Activated T-cell treated with anti-CD3 and anti-CD28 coated beads, Interleukin-2, amount 50 U/mL, for 72 hours (primary cell): ENCODE measurements around the gene TRAPPC8. TPM values are rescaled to one million over a fixed set of nuclear protein-coding genes. Genes with fewer than 3 reads are reported as not detected.
A peak's percentile ranks its signal among the peaks of the same experiment; 100 is the strongest.

Experiments
- ATAC-seq, 2 donors: fragments of 150-1000 bp; cut with Tn5 transposase; replicated peaks in 1 of 2; 2 replicates each; pipeline ENCODE4 v1.10.0; 2021; ENCODE audit warnings: moderate library complexity in 2 of 2, mild to moderate bottlenecking in 1 of 2
- DNase-seq, 2 donors: peaks; one replicate each; pipeline ENCODE4 v3.0.0; 2021 to 2022; ENCODE audit warnings: mixed read lengths in 1 of 2
- H3K27ac Mint-ChIP-seq: one replicate; pipeline ENCODE4 v1.8.0; 2022; ENCODE audit warnings: mild to moderate bottlenecking, moderate library complexity, mixed read lengths
- H3K27me3 Mint-ChIP-seq: one replicate; pipeline ENCODE4 v1.8.0; 2022; ENCODE audit warnings: low read depth, mixed read lengths
- H3K36me3 Mint-ChIP-seq, 2 donors: one replicate each; pipeline ENCODE4 v1.8.0; 2022; ENCODE audit warnings: mixed read lengths in 2 of 2, mild to moderate bottlenecking in 1 of 2; ENCODE audit not compliant: insufficient read depth in 2 of 2
- H3K4me1 Mint-ChIP-seq: one replicate; pipeline ENCODE4 v1.8.0; 2022; ENCODE audit warnings: low read depth, mixed read lengths
- H3K4me3 Mint-ChIP-seq, 2 donors: one replicate each; pipeline ENCODE4 v1.8.0; 2022; ENCODE audit warnings: mild to moderate bottlenecking in 2 of 2, mixed read lengths in 2 of 2, moderate library complexity in 2 of 2
- H3K9me3 Mint-ChIP-seq, 2 donors: one replicate each; pipeline ENCODE4 v1.8.0; 2022; ENCODE audit warnings: mixed read lengths in 2 of 2
- total RNA-seq, 2 donors: library from RNA; stranded (reverse); gene quantifications; one replicate each; pipeline ENCODE4 v1.2.3, GENCODE V29; 2022

Gene TRAPPC8, protein sequence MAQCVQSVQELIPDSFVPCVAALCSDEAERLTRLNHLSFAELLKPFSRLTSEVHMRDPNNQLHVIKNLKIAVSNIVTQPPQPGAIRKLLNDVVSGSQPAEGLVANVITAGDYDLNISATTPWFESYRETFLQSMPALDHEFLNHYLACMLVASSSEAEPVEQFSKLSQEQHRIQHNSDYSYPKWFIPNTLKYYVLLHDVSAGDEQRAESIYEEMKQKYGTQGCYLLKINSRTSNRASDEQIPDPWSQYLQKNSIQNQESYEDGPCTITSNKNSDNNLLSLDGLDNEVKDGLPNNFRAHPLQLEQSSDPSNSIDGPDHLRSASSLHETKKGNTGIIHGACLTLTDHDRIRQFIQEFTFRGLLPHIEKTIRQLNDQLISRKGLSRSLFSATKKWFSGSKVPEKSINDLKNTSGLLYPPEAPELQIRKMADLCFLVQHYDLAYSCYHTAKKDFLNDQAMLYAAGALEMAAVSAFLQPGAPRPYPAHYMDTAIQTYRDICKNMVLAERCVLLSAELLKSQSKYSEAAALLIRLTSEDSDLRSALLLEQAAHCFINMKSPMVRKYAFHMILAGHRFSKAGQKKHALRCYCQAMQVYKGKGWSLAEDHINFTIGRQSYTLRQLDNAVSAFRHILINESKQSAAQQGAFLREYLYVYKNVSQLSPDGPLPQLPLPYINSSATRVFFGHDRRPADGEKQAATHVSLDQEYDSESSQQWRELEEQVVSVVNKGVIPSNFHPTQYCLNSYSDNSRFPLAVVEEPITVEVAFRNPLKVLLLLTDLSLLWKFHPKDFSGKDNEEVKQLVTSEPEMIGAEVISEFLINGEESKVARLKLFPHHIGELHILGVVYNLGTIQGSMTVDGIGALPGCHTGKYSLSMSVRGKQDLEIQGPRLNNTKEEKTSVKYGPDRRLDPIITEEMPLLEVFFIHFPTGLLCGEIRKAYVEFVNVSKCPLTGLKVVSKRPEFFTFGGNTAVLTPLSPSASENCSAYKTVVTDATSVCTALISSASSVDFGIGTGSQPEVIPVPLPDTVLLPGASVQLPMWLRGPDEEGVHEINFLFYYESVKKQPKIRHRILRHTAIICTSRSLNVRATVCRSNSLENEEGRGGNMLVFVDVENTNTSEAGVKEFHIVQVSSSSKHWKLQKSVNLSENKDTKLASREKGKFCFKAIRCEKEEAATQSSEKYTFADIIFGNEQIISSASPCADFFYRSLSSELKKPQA (N-terminal part only)
- 10 to 100 TPM; 39.1 to 40.9 TPM for total RNA-seq

DNA sequence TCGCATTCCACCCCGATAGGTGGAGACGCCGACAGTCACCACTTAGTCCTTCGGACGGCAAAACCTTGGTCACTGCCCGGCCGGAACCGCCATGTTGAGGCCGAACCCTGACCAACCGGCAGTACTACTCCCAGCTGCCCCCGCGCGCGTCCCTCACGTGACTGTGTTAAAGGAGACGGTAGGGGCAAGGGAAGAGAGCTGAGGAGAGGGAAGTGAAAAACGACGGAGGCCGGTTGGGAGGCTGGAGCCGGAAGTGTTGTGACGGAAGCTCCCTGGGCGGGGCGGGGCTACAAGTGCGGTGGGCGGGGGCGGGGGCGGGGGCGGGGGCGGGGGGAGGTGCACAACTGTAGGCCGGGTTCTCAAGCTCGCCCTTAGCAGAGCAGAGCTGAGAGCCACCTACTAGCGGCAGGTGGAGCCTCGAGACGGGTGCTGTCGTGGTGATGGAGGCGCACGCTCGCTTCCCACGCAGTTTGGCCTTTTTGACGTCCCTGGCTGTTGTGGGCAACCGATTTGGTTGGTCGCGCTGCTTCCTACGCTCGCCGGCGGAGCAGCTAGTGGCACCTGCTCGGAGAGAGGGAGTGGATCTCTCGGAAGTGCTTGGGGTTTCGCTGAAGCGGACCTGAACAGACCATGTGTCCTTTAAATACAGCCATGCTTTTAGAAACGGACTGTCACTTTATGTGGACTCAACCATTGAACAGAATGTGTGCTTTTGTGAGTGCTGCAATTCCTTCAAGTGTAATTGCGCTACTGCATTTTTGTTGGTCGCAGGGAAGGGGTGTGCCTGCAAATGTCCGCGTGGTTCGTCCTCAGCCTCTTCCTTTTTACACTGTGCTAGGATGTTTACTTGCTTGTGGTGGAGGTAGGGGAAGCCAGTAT lies at the start of gene TRAPPC8:
Gene TRAPPC8, minus strand, starts transcription at position 130 of the 879 bp plus-strand sequence. CDS start 364 bp downstream, outside the sequence.
- Mint-ChIP-seq H3K27me3 (no peaks in the 10 kb centered on the region), H3K4me3 (peak within 1 kb of the TSS; percentile 96 to 97), H3K27ac (peak within 1 kb of the TSS; percentile 98), H3K4me1 (peaks cover 49% of the 10 kb centered on the region), H3K36me3 (peaks cover 0 to 2% of the 10 kb centered on the region in 2 donors), H3K9me3 (no peaks in the 10 kb centered on the region)
- peak; percentile 93 for DNase-seq
- ATAC-seq = peak; percentile 84 to 86

DNA sequence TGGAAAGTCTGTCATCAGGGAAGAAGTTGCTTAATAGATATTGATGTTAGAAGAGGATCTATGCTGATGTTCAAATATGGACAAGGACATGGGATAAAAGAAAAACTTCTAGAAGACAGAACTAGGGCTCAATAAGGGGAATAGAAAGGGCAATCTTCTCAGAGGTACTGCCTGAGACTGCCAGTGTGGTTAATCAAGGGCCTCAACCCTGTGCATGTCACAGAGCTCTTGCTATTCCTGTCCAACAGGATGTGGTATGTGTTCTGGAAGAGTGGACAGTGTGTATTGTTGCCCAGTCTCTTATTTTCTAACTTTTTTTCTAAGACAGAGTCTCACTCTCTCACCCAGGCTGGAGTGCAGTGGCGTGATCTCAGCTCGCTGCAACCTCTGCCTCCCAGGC lies 47.9 kb upstream of the TRAPPC8 start:
- Mint-ChIP-seq H3K4me1 (no peaks in the 10 kb centered on the region), H3K4me3 (no peak overlapping the region), H3K27me3 (no peaks in the 10 kb centered on the region), H3K36me3 (no peaks in the 10 kb centered on the region), H3K9me3 (no peaks in the 10 kb centered on the region), H3K27ac (no peak overlapping the region)
- DNase-seq (no peak), ATAC-seq (no peak)

DNA sequence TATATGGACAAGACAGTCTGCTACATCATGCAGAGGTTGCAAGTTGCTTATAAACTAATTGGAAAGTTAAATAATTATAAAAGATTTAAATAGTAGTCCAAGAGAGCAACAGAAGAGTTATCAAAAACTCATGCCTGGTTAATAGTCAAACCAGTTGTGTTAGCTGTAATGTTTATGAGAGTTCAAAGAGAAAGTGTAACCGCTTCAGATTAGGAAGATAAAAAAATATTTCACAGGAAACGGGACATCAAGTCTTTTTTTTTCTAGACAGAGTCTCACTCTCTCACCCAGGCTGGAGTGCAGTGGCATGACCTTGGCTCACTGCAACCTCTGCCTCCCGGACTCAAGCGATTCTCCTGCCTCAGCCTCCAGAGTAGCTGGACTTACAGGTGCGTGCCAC lies 41.0 kb upstream of the TRAPPC8 start:
- peaks cover under 1% of the 10 kb centered on the region in 2 donors for H3K36me3 Mint-ChIP-seq
- H3K27me3 Mint-ChIP-seq = no peaks in the 10 kb centered on the region
- H3K9me3 Mint-ChIP-seq = peaks cover under 1 to 2% of the 10 kb centered on the region in 2 donors
- no peak overlapping the region for H3K27ac Mint-ChIP-seq
- H3K4me1 Mint-ChIP-seq = peaks cover 5% of the 10 kb centered on the region
- no peak for ATAC-seq
- DNase-seq = no peak
- H3K4me3 Mint-ChIP-seq = no peak overlapping the region

DNA sequence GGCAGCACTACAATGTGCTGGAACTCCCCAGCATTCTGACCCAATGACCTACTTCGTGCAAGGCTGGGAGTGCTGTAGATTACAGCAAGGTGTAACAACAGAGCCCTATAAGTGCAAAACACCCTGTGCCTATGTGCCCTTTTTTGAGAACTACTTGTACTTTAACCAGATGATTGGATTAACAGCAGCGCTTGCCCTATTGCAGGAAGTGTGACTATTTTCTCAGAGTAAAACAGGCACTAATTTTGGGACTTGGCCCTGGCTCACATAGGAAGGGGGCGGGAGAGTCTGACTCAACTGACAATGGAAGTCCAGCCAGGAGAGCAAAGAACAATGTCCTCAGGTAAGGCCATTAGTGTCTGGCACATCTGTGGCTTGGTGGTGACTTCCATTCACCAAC lies 40.1 kb upstream of the TRAPPC8 start:
- Mint-ChIP-seq H3K27ac (no peak overlapping the region), H3K4me1 (peaks cover 5% of the 10 kb centered on the region), H3K4me3 (no peak overlapping the region), H3K9me3 (peaks cover 3 to 7% of the 10 kb centered on the region in 2 donors), H3K27me3 (no peaks in the 10 kb centered on the region), H3K36me3 (peaks cover 3 to 6% of the 10 kb centered on the region in 2 donors)
- ATAC-seq = no peak
- DNase-seq = no peak

DNA sequence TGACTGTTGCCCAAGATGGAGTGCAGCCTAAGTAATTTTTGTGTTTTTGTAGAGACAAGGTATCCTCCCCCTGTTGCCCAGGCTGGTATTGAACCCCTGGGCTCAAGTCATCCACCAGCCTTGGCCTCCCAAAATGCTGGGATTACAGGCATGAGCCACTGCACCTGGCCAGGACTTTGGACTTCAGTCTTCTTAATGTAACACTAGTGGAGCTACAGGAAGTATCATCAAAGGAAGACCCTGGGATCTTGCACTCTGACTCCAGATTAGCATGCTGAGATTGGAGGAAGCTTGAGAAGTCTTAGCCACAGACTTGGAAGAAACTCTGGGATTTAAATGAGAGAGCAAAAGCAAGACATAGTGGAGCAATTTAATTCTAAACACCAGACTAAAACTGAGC lies 37.9 kb upstream of the TRAPPC8 start:
- H3K36me3 Mint-ChIP-seq = peaks cover 3 to 6% of the 10 kb centered on the region in 2 donors
- no peaks in the 10 kb centered on the region for H3K27me3 Mint-ChIP-seq
- peaks cover 5 to 9% of the 10 kb centered on the region in 2 donors for H3K9me3 Mint-ChIP-seq
- no peak for ATAC-seq
- DNase-seq = no peak
- H3K27ac Mint-ChIP-seq = no peak overlapping the region
- H3K4me1 Mint-ChIP-seq = peaks cover 5% of the 10 kb centered on the region
- H3K4me3 Mint-ChIP-seq = no peak overlapping the region

DNA sequence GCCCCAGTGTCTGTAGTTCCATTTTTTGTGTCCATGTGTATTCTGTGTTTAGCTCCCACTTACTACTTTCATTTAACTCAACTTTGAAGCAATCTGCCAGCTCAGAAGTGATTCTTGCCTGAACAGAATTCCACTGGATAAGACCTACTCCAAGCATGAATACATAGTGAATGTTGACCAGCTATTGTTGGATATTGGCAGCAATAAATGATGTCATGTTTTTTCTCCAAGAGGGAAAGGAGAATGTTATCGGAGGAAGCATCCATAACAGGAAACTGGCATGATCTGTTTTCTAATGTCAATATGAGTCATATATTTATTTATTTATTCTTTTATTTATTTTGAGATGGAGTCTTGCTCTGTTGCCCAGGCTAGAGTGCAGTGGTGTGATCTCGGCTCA lies 36.8 kb upstream of the TRAPPC8 start:
- no peaks in the 10 kb centered on the region for H3K27me3 Mint-ChIP-seq
- DNase-seq = no peak
- H3K36me3 Mint-ChIP-seq = peaks cover 8 to 12% of the 10 kb centered on the region in 2 donors
- ATAC-seq = no peak
- H3K4me3 Mint-ChIP-seq = no peak overlapping the region
- no peak overlapping the region for H3K27ac Mint-ChIP-seq
- peaks cover 10 to 12% of the 10 kb centered on the region in 2 donors for H3K9me3 Mint-ChIP-seq
- H3K4me1 Mint-ChIP-seq = peaks cover 3% of the 10 kb centered on the region

DNA sequence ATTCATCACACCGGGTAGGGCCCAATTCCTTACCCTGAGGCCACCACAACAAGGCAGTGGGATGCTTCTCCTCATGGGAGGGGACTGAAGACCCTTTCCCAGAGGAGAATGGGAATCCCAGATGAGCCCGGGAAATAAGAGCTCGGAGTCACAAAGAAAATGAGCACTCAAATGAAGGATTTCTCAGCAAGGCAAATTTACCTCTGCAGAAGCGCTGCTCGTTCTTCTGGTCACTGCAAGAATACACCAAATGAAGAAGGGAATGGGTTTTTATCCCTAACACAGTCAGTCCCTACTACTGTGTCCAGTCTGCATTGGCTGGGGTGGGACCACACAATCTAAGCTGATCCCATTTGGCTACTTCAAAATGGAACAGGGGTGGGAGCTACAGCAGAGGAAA lies 35.7 kb upstream of the TRAPPC8 start:
- no peaks in the 10 kb centered on the region for H3K4me1 Mint-ChIP-seq
- H3K9me3 Mint-ChIP-seq = peaks cover 16 to 21% of the 10 kb centered on the region in 2 donors
- H3K36me3 Mint-ChIP-seq = peaks cover 16 to 21% of the 10 kb centered on the region in 2 donors
- DNase-seq = no peak
- H3K4me3 Mint-ChIP-seq = no peak overlapping the region
- no peak for ATAC-seq
- no peaks in the 10 kb centered on the region for H3K27me3 Mint-ChIP-seq
- no peak overlapping the region for H3K27ac Mint-ChIP-seq

DNA sequence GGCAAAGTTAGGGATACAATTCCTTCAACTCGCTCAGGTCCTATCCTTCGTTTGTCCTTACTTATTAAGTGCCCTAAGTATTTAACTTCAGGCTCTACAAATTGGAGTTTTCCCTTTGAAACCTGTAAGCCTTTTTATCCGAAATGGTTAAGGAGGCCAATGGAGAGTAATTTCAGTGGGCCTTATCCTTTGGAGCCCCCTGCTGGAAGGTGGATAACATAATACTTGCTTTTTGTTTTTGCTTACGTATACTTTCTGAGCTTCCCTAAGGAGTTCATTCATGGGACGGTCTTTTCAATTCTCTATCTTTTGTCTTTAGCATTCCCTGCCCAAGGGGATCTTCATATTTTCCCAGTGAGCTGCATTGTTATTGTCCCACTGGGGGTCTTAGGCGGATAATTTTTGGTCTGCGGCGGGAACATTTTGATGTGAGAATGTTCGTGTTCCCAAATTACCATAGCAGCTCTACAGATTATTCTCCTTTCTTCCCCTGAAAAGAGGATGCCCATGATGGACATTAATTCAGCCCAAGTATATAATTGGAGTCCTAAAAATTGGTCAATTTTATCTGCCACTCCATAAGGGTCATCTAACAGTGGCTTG lies 34.4 kb upstream of the TRAPPC8 start:
- no peak overlapping the region for H3K4me3 Mint-ChIP-seq
- ATAC-seq (no peak), DNase-seq (peak; percentile 15 to 32)
- peaks cover 17 to 24% of the 10 kb centered on the region in 2 donors for H3K36me3 Mint-ChIP-seq
- peaks cover 17 to 23% of the 10 kb centered on the region in 2 donors for H3K9me3 Mint-ChIP-seq
- H3K27ac Mint-ChIP-seq = no peak overlapping the region
- H3K4me1 Mint-ChIP-seq = no peaks in the 10 kb centered on the region
- H3K27me3 Mint-ChIP-seq = no peaks in the 10 kb centered on the region

DNA sequence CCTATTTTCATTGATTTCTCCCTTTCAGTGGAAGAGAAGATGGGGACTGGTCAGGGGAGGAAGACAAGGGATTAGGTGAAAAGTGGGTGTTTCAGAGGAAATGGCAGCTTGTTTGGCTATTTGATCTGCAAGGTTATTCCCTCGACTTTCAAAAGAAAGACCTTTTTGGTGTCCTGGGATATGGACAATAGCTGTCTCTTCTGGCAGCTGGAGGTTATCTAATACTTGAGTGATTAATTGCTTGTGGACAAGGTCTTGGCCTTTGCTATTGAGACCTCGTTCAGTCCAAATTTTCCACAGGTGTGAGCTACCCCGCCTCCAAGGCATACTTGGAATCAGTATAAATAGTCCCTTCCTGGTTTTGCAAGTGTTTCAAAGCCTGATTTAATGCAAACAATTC lies 33.3 kb upstream of the TRAPPC8 start:
- H3K36me3 Mint-ChIP-seq = peaks cover 19 to 26% of the 10 kb centered on the region in 2 donors
- ATAC-seq (no peak), DNase-seq (no peak)
- peaks cover 19 to 25% of the 10 kb centered on the region in 2 donors for H3K9me3 Mint-ChIP-seq
- no peaks in the 10 kb centered on the region for H3K4me1 Mint-ChIP-seq
- no peak overlapping the region for H3K4me3 Mint-ChIP-seq
- no peaks in the 10 kb centered on the region for H3K27me3 Mint-ChIP-seq
- H3K27ac Mint-ChIP-seq = no peak overlapping the region

DNA sequence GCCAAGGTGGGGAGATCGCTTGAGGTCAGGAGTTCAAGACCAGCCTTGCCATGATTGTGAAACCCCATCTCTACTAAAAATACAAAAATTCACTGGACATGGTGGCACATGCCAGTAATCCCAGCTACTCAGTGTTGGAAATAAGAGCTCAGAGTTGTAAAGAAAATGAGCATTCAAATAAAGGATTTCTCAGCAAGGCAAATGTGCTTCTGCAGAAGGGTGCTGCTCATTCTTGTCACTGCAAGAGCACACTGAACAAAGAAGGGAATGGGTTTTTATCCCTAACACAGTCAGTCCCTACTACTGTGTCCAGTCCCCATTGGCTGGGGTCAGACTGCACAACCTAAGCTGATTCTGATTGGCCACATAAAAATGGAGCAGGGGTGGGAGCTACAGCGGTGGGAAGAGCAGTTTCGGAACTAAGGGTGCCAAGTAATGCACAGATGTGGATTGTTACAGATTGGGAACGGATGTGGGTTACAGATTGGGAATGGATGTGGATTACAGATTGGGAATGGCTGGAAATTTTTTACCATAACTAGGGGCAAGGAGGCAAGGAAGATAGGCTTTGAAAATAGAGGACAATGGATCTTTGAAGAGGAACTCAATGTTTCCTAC lies 31.1 kb upstream of the TRAPPC8 start:
- Mint-ChIP-seq H3K4me3 (no peak overlapping the region), H3K27ac (no peak overlapping the region), H3K9me3 (peaks cover 19 to 25% of the 10 kb centered on the region in 2 donors), H3K27me3 (no peaks in the 10 kb centered on the region), H3K4me1 (no peaks in the 10 kb centered on the region), H3K36me3 (peaks cover 19 to 26% of the 10 kb centered on the region in 2 donors)
- no peak for DNase-seq
- ATAC-seq = no peak

DNA sequence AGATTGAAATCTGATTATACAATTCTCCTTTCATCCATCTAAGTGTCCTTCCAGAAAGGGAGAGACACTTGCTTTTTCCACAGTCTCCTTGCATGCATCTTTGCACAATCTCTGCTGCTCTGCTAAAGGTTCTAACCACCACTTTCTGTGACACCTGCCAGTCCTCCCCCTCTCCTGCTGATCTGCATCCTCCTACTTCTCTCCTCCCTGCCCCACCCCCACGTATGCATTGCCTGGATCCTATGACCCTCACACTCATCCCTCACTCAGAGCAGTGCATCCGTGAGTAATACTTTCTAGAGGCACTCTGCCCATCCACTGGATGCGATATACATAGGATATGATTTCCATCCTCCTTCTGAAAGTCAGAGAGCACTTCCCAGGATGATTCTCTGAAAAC lies 27.7 kb upstream of the TRAPPC8 start:
- Mint-ChIP-seq H3K4me1 (no peaks in the 10 kb centered on the region), H3K4me3 (no peak overlapping the region), H3K36me3 (peaks cover 16 to 20% of the 10 kb centered on the region in 2 donors), H3K27me3 (no peaks in the 10 kb centered on the region), H3K9me3 (peaks cover 12 to 20% of the 10 kb centered on the region in 2 donors), H3K27ac (no peak overlapping the region)
- ATAC-seq (no peak), DNase-seq (no peak)
